Measurements from ENCODE around the gene RBPJL. TPM values are rescaled to one million over a fixed set of nuclear protein-coding genes. Genes with fewer than 3 reads are reported as not detected.

The RBPJL gene
- total and polyA plus RNA-seq, 2 of the 8 experiments (the other 6 are each of a cell fraction or from before 2014, with no cell fraction given), result 0.67 to 1.3 TPM

DNA sequence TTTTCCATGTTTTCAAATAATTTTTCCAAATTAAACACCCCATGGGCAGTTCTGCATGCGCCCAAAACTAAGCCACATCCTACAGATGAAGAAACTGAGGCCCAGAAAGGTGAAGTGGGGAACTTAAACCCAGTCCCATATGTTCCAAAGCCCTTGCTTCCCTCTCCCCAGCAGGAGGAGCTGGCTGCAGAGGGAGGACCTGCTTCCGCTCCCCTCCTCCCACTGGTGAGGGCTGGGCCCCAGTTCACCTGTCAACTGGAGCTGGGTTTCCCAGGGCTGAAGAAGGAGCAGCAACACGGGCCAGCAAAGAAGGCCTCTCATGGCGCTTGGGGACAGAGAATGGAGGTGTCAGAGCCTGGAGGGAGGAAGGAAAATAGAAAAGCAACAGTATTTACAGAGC lies 1.4 kb upstream of the RBPJL start:
- Histone ChIP-seq H3K36me3 (ENCODE audit: control insufficient read depth in 2 of 4, insufficient read depth in 4 of 4, low read length in 3 of 4) (no peaks in the 10 kb centered on the region), H3K4ac (replicated peaks; ENCODE audit: insufficient read length, low read depth, low read length) (no peak overlapping the region), H4K20me1 (replicated peaks in 1 of 2; ENCODE audit: control insufficient read depth in 1 of 2, insufficient read depth in 2 of 2, low read length in 2 of 2) (peaks cover 0 to 1% of the 10 kb centered on the region in 2 experiments), H3K9me3 (ENCODE audit: insufficient read depth in 2 of 2, low read depth in 1 of 2, low read length in 1 of 2) (no peaks in the 10 kb centered on the region), H3K23ac (ENCODE audit: insufficient read length) (no peak overlapping the region), H2BK12ac (ENCODE audit: low read depth, low read length) (no peak overlapping the region), H2AK5ac (ENCODE audit: low read depth, low read length) (no peak overlapping the region), H3K27ac (ENCODE audit: low read depth, low read length) (no peak overlapping the region), H3K18ac (ENCODE audit: extremely low read depth, low read length) (no peak overlapping the region), H3K14ac (ENCODE audit: insufficient read length) (no peak overlapping the region), H3K79me1 (ENCODE audit: low read depth, low read length) (no peaks in the 10 kb centered on the region), H3K27me3 (replicated peaks in 1 of 4; ENCODE audit: control insufficient read depth in 3 of 4, extremely low read depth in 1 of 4, insufficient read depth in 3 of 4, low read length in 3 of 4) (peaks cover 0 to 6% (median 0%) of the 10 kb centered on the region in 4 experiments; a peak in 3 of 7 replicates), H4K91ac (replicated peaks; ENCODE audit: insufficient read length, low read length) (no peak overlapping the region), H2BK20ac (ENCODE audit: low read length) (no peak overlapping the region), H2BK15ac (ENCODE audit: low read length) (no peak overlapping the region), H3K23me2 (ENCODE audit: low read depth, low read length) (no peaks in the 10 kb centered on the region; the same call in 1 of the 2 replicates), H3K4me1 (replicated peaks in 1 of 4; ENCODE audit: control insufficient read depth in 3 of 4, insufficient read depth in 4 of 4, low read length in 3 of 4) (peaks cover 0 to 17% (median 10%) of the 10 kb centered on the region in 4 experiments; a peak in 5 of 7 replicates), H4K8ac (ENCODE audit: extremely low read depth, insufficient read depth, low read length) (no peak overlapping the region), H3K4me2 (ENCODE audit: insufficient read depth in 1 of 2, low read depth in 2 of 2, low read length in 2 of 2) (no peak overlapping the region), H3K79me2 (ENCODE audit: control insufficient read depth in 1 of 2, insufficient read depth in 2 of 2, low read length in 2 of 2) (no peaks in the 10 kb centered on the region), H2AFZ (ENCODE audit: low read length) (no peak overlapping the region), H2BK5ac (ENCODE audit: low read depth, low read length) (no peak overlapping the region), H3K56ac (replicated peaks; ENCODE audit: insufficient read length, low read depth, low read length) (no peak overlapping the region), H3K9ac (replicated peaks in 1 of 4; ENCODE audit: extremely low read depth in 1 of 4, low read depth in 3 of 4, low read length in 3 of 4) (no peak overlapping the region), H4K5ac (ENCODE audit: insufficient read length, low read depth, low read length) (no peak overlapping the region), H2BK120ac (replicated peaks; ENCODE audit: low read depth, low read length) (no peak overlapping the region), H3K4me3 (ENCODE audit: extremely low read depth in 1 of 4, insufficient read depth in 2 of 4, low read depth in 3 of 4, low read length in 4 of 4) (no peak overlapping the region)
- POLR2A ChIA-PET (ENCODE audit: partially characterized antibody), result interaction anchor here (4.2 kb wide), 1 partner anchor 12 kb away, joined by 18 read pairs; no protein-coding TSS in a partner anchor
- FAIRE-seq (no peak), DNase-seq (ENCODE audit: low read depth in 1 of 2, low spot score in 2 of 2) (no peak)
- CTCF ChIA-PET (ENCODE audit: partially characterized antibody), result interaction anchor here (0.7 to 6.2 kb wide), 7 partner anchors 13 to 1600 kb away, joined by 3 to 104 read pairs (median 3); partner anchors contain the start of gene TP53TG5
- 67% methylated on average over 4 of the region's 4 CpGs; no CpG with 5 or more reads in 1 of the 2 experiments for WGBS, 2 experiments (ENCODE audit: extremely low coverage in 1 of 2, insufficient coverage in 1 of 2, insufficient read length in 1 of 2, insufficient replicate concordance in 2 of 2, low coverage in 1 of 2, low lambda C conversion rate in 2 of 2, missing lambda C conversion rate in 1 of 2)
- TF ChIP-seq RXRA (IDR thresholded peaks at IDR 0.05; ENCODE audit: insufficient read depth, low read depth, low read length) (no peak), YY1 (IDR thresholded peaks at IDR 0.05; ENCODE audit: low read depth, low read length) (no peak), FOSL1 (IDR thresholded peaks at IDR 0.05; ENCODE audit: insufficient read depth, low read depth, low read length) (no peak), TEAD4 (IDR thresholded peaks at IDR 0.05; ENCODE audit: low read depth, low read length) (no peak), CHD2 (IDR thresholded peaks at IDR 0.05; ENCODE audit: low read length) (no peak), KDM5A (IDR thresholded peaks at IDR 0.05; ENCODE audit: low read length) (no peak), KDM1A (IDR thresholded peaks at IDR 0.05; ENCODE audit: borderline replicate concordance, low read length) (no peak)
- TF ChIP-seq, protein P1, sequence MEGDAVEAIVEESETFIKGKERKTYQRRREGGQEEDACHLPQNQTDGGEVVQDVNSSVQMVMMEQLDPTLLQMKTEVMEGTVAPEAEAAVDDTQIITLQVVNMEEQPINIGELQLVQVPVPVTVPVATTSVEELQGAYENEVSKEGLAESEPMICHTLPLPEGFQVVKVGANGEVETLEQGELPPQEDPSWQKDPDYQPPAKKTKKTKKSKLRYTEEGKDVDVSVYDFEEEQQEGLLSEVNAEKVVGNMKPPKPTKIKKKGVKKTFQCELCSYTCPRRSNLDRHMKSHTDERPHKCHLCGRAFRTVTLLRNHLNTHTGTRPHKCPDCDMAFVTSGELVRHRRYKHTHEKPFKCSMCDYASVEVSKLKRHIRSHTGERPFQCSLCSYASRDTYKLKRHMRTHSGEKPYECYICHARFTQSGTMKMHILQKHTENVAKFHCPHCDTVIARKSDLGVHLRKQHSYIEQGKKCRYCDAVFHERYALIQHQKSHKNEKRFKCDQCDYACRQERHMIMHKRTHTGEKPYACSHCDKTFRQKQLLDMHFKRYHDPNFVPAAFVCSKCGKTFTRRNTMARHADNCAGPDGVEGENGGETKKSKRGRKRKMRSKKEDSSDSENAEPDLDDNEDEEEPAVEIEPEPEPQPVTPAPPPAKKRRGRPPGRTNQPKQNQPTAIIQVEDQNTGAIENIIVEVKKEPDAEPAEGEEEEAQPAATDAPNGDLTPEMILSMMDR (IDR thresholded peaks at IDR 0.05; ENCODE audit: control extremely low read depth in 1 of 3, insufficient read depth in 1 of 3, low read depth in 1 of 3, low read length in 3 of 3), result peak; percentile 26 to 46 (median 40); a peak in 3 of 4 replicates
